ENCODE data around the gene SLC2A10.

Gene SLC2A10

GRCh38 chr20:46704714-46705377, 4.6 kb upstream of the SLC2A10 start:
- no peak for DNase-seq

GRCh38 chr20:46705378-46705729, 4.1 kb upstream of the SLC2A10 start:
- no peak for DNase-seq

GRCh38 chr20:46706242-46706641, 3.2 kb upstream of the SLC2A10 start:
- no peak for DNase-seq

GRCh38 chr20:46708172-46708860, 1.1 kb upstream of the SLC2A10 start:
- no peak for DNase-seq

- DNase-seq: no peak
Measured at GRCh38 chr20:46709055-46709458, 392 bp upstream of the SLC2A10 start.

- DNase-seq: no peak
Measured at GRCh38 chr20:46710153-46710913, 884 bp downstream of the SLC2A10 start.

GRCh38 chr20:46712056-46712636, 2.7 kb downstream of the SLC2A10 start:
- no peak for DNase-seq

GRCh38 chr20:46713957-46714834, 4.7 kb downstream of the SLC2A10 start:
- no peak for DNase-seq

- no peak for DNase-seq
Measured at GRCh38 chr20:46715292-46715756, 5.9 kb downstream of the SLC2A10 start.

- DNase-seq: no peak
Measured at GRCh38 chr20:46717818-46718541, 8.5 kb downstream of the SLC2A10 start.

GRCh38 chr20:46720019-46720418, 10.6 kb downstream of the SLC2A10 start:
- DNase-seq: no peak

GRCh38 chr20:46720776-46721425, 11.5 kb downstream of the SLC2A10 start:
- no peak for DNase-seq

- no peak for DNase-seq
Measured at GRCh38 chr20:46721476-46721875, 12.0 kb downstream of the SLC2A10 start.

GRCh38 chr20:46722450-46722849, 13.0 kb downstream of the SLC2A10 start:
- no peak for DNase-seq

GRCh38 chr20:46723039-46723438, 13.6 kb downstream of the SLC2A10 start:
- no peak for DNase-seq

GRCh38 chr20:46724343-46724959, 15.0 kb downstream of the SLC2A10 start:
- no peak for DNase-seq

- DNase-seq: no peak
Measured at GRCh38 chr20:46725186-46726165, 16.0 kb downstream of the SLC2A10 start.

- DNase-seq: no peak
Measured at GRCh38 chr20:46731770-46732169, 22.3 kb downstream of the SLC2A10 start.

- DNase-seq: no peak
Measured at GRCh38 chr20:46735436-46735835, 26.0 kb downstream of the SLC2A10 start.

Data from NCI-H1105 (cell line).